Measurements from ENCODE around the gene WDR48.

WDR48 gene

GRCh38 chr3:39103791-39104552 is 52.2 kb downstream of the WDR48 start:
- no peak for TF ChIP-seq CTCF (IDR thresholded peaks at IDR 0.05)

GRCh38 chr3:39104961-39105686 is 53.3 kb downstream of the WDR48 start:
- no peak for TF ChIP-seq CTCF (IDR thresholded peaks at IDR 0.05)

- TF ChIP-seq CTCF (IDR thresholded peaks at IDR 0.05) = no peak
Measured at GRCh38 chr3:39105687-39106063, 53.9 kb downstream of the WDR48 start.

GRCh38 chr3:39106281-39106811 is 54.5 kb downstream of the WDR48 start:
- TF ChIP-seq CTCF (IDR thresholded peaks at IDR 0.05) = no peak

GRCh38 chr3:39106851-39107387 is 55.1 kb downstream of the WDR48 start:
- TF ChIP-seq CTCF (IDR thresholded peaks at IDR 0.05) = no peak

- 0 out of 2 replicates have a peak, but pooled peaks have one; percentile 9 for TF ChIP-seq CTCF (IDR thresholded peaks at IDR 0.05)
Measured at GRCh38 chr3:39107388-39108199, 55.8 kb downstream of the WDR48 start, which contains the start of the genes GORASP1 and TTC21A. GORASP1 (minus strand) TSS chr3:39107627; CDS start chr3:39107541, 86 bp downstream. TTC21A (plus strand) TSS chr3:39107680; CDS start chr3:39107838, 158 bp downstream.

All from LNCAP (cell line).